GM23338 (cell line): ENCODE data around the gene STAT4. TPM values are rescaled to one million over a fixed set of nuclear protein-coding genes. Genes with fewer than 3 reads are reported as not detected.

Experiments used
- ATAC-seq: fragments of 200-7000 bp; cut with Tn5 transposase; 3 replicates; pipeline ENCODE4 v1.9.1; 2020
- DNase-seq: peaks from one replicate; pipeline ENCODE4 v3.0.0-alpha.2; 2015; ENCODE audit warnings: low spot score
- H2AFZ ChIP-seq: fragments of 200-600 bp; sonication (generic); 2 replicates; pipeline ENCODE4 v1.8.0; 2016; ENCODE audit warnings: antibody characterized with exemption, mild to moderate bottlenecking, moderate library complexity
- H3F3A ChIP-seq: fragments of 200-600 bp; sonication (generic); replicated peaks from 2 replicates; pipeline ENCODE4 v1.8.0; 2017; ENCODE audit warnings: antibody characterized with exemption, mixed run types, low read depth
- H3K27ac ChIP-seq: fragments of 200-600 bp; sonication (generic); 2 replicates; pipeline ENCODE4 v1.6.1; 2016; ENCODE audit warnings: low read depth
- H3K27me3 ChIP-seq: fragments of 200-600 bp; sonication (generic); 2 replicates; pipeline ENCODE4 v1.8.0; 2016; ENCODE audit warnings: mild to moderate bottlenecking, mixed run types, moderate library complexity; ENCODE audit not compliant: insufficient read depth
- H3K36me3 ChIP-seq: fragments of 200-600 bp; sonication (generic); 2 replicates; pipeline ENCODE4 v1.8.0; 2016; ENCODE audit warnings: mild to moderate bottlenecking; ENCODE audit not compliant: insufficient read depth
- H3K4me1 ChIP-seq: fragments of 200-600 bp; sonication (generic); 2 replicates; pipeline ENCODE4 v1.8.0; 2016; ENCODE audit warnings: mild to moderate bottlenecking, moderate library complexity; ENCODE audit not compliant: insufficient read depth
- H3K4me2 ChIP-seq: fragments of 200-600 bp; sonication (generic); 2 replicates; pipeline ENCODE4 v1.7.1; 2017; ENCODE audit warnings: mixed run types
- H3K4me3 ChIP-seq: fragments of 200-600 bp; sonication (generic); 2 replicates; pipeline ENCODE4 v1.6.1; 2016; ENCODE audit warnings: mixed run types
- H3K79me2 ChIP-seq: fragments of 200-600 bp; sonication (generic); replicated peaks from 2 replicates; pipeline ENCODE4 v1.8.0; 2017; ENCODE audit warnings: mild to moderate bottlenecking; ENCODE audit not compliant: insufficient read depth
- H3K9me2 ChIP-seq: fragments of 200-600 bp; sonication (generic); 2 replicates; pipeline ENCODE4 v1.8.0; 2017; ENCODE audit not compliant: insufficient read depth
- H4K20me1 ChIP-seq: fragments of 200-600 bp; sonication (generic); replicated peaks from 2 replicates; pipeline ENCODE4 v1.8.0; 2017; ENCODE audit warnings: mild to moderate bottlenecking; ENCODE audit not compliant: insufficient read depth
- H3K27ac Mint-ChIP-seq: 2 replicates; pipeline ENCODE4 v1.8.0; 2020; ENCODE audit warnings: inconsistent platforms, mild to moderate bottlenecking, moderate library complexity, mixed read lengths
- H3K27me3 Mint-ChIP-seq: 3 replicates; pipeline ENCODE4 v1.8.0; 2022; ENCODE audit warnings: low read depth, mild to moderate bottlenecking, moderate library complexity, mixed read lengths, inconsistent platforms; ENCODE audit not compliant: insufficient read depth, poor library complexity
- H3K36me3 Mint-ChIP-seq: 3 replicates; pipeline ENCODE4 v1.8.0; 2021; ENCODE audit warnings: low read depth, mild to moderate bottlenecking, inconsistent platforms, moderate library complexity, mixed read lengths
- H3K4me1 Mint-ChIP-seq: 3 replicates; pipeline ENCODE4 v1.8.0; 2020; ENCODE audit warnings: mild to moderate bottlenecking, inconsistent platforms, mixed read lengths
- H3K4me3 Mint-ChIP-seq: 3 replicates; pipeline ENCODE4 v1.8.0; 2021; ENCODE audit warnings: moderate library complexity, mild to moderate bottlenecking, inconsistent platforms, mixed read lengths
- H3K9me3 Mint-ChIP-seq: 3 replicates; pipeline ENCODE4 v1.8.0; 2020; ENCODE audit warnings: moderate library complexity, mild to moderate bottlenecking, inconsistent platforms, mixed read lengths
- CREB1 ChIP-seq: fragments of 250-450 bp; sonication (Bioruptor Pico); IDR thresholded peaks from 2 replicates; pipeline ENCODE4 v1.5.0; 2020; ENCODE audit warnings: low read depth, mild to moderate bottlenecking, moderate library complexity
- EZH2 ChIP-seq: fragments of 200-600 bp; sonication (generic); IDR thresholded peaks from one replicate; pipeline ENCODE4 v1.8.0; 2017; ENCODE audit warnings: antibody characterized with exemption, mild to moderate bottlenecking, low read depth; ENCODE audit not compliant: unreplicated experiment
- EZH2phosphoT487 ChIP-seq: fragments of 200-600 bp; sonication (generic); IDR thresholded peaks from one replicate; pipeline ENCODE4 v1.8.1; 2018; ENCODE audit warnings: antibody characterized with exemption; ENCODE audit not compliant: unreplicated experiment
- JUNB ChIP-seq: IDR thresholded peaks from one replicate; pipeline ENCODE4 v1.6.1; 2016; ENCODE audit warnings: antibody characterized with exemption; ENCODE audit not compliant: unreplicated experiment
- NANOG ChIP-seq: IDR thresholded peaks from 2 replicates; pipeline ENCODE4 v1.6.1; 2016; ENCODE audit warnings: antibody characterized with exemption, borderline replicate concordance
- POLR2AphosphoS5 ChIP-seq: IDR thresholded peaks from 2 replicates; pipeline ENCODE4 v1.6.1; 2016; ENCODE audit warnings: antibody characterized with exemption, low read depth
- STAT1 ChIP-seq: IDR thresholded peaks from one replicate; pipeline ENCODE4 v1.6.1; 2016; ENCODE audit warnings: antibody characterized with exemption; ENCODE audit not compliant: unreplicated experiment
- ZNF114 ChIP-seq: fragments of 250-450 bp; sonication (Bioruptor Pico); IDR thresholded peaks from 2 replicates; pipeline ENCODE4 v1.5.0; 2020; ENCODE audit warnings: mild to moderate bottlenecking, moderate library complexity
- ZNF331 ChIP-seq: fragments of 250-450 bp; sonication (Bioruptor Pico); IDR thresholded peaks from 2 replicates; pipeline ENCODE4 v1.5.0; 2020; ENCODE audit warnings: low read depth, mild to moderate bottlenecking, moderate library complexity
- polyA plus RNA-seq: library from polyadenylated mRNA; unstranded; fragments of >200 nt; fragmentation: Nextera tagmentation; extraction: Ambion mirVana; gene quantifications from 2 replicates; pipeline ENCODE4 v1.2.1, GENCODE V29; 2016
- total RNA-seq: library from RNA; depleted of rRNA; stranded (reverse); fragments of >200 nt; shearing (Covaris generic); gene quantifications from 2 replicates; pipeline ENCODE4 v1.2.3, GENCODE V29; 2014
- TF ChIP-seq, protein P1 (sequence below): fragments of 250-450 bp; sonication (Bioruptor Pico); IDR thresholded peaks from 2 replicates; pipeline ENCODE4 v1.5.0; 2020; ENCODE audit warnings: mild to moderate bottlenecking, moderate library complexity
- TF ChIP-seq, protein P2 (sequence below): IDR thresholded peaks from 2 replicates; pipeline ENCODE4 v1.6.1; 2016; ENCODE audit warnings: antibody characterized with exemption
- TF ChIP-seq, protein P3 (sequence below): IDR thresholded peaks from one replicate; pipeline ENCODE4 v1.6.1; 2018; ENCODE audit warnings: antibody characterized with exemption; ENCODE audit not compliant: unreplicated experiment
- TF ChIP-seq, protein P4 (sequence below), 2 experiments: fragments of 200-600 bp in 1 of 2; sonication (generic) in 1 of 2; conservative IDR thresholded peaks; 2 replicates each; pipeline versions ENCODE4 v1.5.1 to v1.6.1; 2016 to 2017; ENCODE audit warnings: antibody characterized with exemption in 2 of 2, low read depth in 2 of 2, mild to moderate bottlenecking in 2 of 2, moderate library complexity in 1 of 2

STAT4 gene
- total and polyA plus RNA-seq, 2 experiments from 2014 or later: 0.52 to 0.86 TPM

DNA sequence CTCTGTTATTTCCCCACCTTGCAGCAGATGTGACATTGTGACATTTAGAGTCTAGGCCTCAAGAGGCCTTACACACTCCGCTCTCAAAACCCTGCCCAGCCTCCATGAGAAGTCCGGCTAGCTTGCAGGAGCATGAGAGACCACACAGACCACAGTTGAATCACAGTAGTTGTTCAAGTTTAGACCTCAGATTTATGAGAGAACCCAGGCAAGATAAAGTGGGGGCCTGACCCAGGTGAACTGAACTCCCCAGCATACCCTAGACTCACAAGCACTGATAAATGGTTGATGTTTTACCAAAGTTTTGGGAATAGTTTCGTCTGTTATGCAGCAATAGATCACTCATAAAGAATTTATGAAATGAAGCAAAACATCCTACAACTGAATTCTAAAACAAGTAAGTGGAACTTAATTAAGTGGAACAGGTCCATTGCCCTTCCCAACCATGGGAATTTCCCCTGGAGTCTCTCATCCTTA lies 132.1 kb downstream of the STAT4 start:
- Histone ChIP-seq H2AFZ (no peak overlapping the region), H3K27ac (no peak overlapping the region), H3K4me2 (no peak overlapping the region), H3K4me3 (no peak overlapping the region), H3K36me3 (no peaks in the 10 kb centered on the region), H4K20me1 (no peaks in the 10 kb centered on the region), H3K79me2 (no peaks in the 10 kb centered on the region), H3F3A (0 out of 2 replicates have a peak, but pooled peaks cover 10% of the 10 kb centered on the region), H3K27me3 (peaks cover 34% of the 10 kb centered on the region), H3K4me1 (peaks cover 11% of the 10 kb centered on the region), H3K9me2 (no peaks in the 10 kb centered on the region; the same call in 1 of the 2 replicates)
- Mint-ChIP-seq H3K36me3 (no peaks in the 10 kb centered on the region), H3K27ac (no peak overlapping the region), H3K9me3 (no peaks in the 10 kb centered on the region), H3K4me3 (no peak overlapping the region), H3K4me1 (no peaks in the 10 kb centered on the region), H3K27me3 (peaks cover 2% of the 10 kb centered on the region)
- ATAC-seq (no peak), DNase-seq (no peak)
- TF ChIP-seq, protein P1, sequence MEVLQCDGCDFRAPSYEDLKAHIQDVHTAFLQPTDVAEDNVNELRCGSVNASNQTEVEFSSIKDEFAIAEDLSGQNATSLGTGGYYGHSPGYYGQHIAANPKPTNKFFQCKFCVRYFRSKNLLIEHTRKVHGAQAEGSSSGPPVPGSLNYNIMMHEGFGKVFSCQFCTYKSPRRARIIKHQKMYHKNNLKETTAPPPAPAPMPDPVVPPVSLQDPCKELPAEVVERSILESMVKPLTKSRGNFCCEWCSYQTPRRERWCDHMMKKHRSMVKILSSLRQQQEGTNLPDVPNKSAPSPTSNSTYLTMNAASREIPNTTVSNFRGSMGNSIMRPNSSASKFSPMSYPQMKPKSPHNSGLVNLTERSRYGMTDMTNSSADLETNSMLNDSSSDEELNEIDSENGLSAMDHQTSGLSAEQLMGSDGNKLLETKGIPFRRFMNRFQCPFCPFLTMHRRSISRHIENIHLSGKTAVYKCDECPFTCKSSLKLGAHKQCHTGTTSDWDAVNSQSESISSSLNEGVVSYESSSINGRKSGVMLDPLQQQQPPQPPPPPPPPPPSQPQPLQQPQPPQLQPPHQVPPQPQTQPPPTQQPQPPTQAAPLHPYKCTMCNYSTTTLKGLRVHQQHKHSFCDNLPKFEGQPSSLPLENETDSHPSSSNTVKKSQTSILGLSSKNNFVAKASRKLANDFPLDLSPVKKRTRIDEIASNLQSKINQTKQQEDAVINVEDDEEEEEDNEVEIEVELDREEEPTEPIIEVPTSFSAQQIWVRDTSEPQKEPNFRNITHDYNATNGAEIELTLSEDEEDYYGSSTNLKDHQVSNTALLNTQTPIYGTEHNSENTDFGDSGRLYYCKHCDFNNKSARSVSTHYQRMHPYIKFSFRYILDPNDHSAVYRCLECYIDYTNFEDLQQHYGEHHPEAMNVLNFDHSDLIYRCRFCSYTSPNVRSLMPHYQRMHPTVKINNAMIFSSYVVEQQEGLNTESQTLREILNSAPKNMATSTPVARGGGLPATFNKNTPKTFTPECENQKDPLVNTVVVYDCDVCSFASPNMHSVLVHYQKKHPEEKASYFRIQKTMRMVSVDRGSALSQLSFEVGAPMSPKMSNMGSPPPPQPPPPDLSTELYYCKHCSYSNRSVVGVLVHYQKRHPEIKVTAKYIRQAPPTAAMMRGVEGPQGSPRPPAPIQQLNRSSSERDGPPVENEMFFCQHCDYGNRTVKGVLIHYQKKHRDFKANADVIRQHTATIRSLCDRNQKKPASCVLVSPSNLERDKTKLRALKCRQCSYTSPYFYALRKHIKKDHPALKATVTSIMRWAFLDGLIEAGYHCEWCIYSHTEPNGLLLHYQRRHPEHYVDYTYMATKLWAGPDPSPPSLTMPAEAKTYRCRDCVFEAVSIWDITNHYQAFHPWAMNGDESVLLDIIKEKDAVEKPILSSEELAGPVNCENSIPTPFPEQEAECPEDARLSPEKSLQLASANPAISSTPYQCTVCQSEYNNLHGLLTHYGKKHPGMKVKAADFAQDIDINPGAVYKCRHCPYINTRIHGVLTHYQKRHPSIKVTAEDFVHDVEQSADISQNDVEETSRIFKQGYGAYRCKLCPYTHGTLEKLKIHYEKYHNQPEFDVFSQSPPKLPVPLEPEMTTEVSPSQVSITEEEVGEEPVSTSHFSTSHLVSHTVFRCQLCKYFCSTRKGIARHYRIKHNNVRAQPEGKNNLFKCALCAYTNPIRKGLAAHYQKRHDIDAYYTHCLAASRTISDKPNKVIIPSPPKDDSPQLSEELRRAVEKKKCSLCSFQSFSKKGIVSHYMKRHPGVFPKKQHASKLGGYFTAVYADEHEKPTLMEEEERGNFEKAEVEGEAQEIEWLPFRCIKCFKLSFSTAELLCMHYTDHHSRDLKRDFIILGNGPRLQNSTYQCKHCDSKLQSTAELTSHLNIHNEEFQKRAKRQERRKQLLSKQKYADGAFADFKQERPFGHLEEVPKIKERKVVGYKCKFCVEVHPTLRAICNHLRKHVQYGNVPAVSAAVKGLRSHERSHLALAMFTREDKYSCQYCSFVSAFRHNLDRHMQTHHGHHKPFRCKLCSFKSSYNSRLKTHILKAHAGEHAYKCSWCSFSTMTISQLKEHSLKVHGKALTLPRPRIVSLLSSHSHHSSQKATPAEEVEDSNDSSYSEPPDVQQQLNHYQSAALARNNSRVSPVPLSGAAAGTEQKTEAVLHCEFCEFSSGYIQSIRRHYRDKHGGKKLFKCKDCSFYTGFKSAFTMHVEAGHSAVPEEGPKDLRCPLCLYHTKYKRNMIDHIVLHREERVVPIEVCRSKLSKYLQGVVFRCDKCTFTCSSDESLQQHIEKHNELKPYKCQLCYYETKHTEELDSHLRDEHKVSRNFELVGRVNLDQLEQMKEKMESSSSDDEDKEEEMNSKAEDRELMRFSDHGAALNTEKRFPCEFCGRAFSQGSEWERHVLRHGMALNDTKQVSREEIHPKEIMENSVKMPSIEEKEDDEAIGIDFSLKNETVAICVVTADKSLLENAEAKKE (CRISPR knock-in tag): no peak
- TF ChIP-seq, protein P2, sequence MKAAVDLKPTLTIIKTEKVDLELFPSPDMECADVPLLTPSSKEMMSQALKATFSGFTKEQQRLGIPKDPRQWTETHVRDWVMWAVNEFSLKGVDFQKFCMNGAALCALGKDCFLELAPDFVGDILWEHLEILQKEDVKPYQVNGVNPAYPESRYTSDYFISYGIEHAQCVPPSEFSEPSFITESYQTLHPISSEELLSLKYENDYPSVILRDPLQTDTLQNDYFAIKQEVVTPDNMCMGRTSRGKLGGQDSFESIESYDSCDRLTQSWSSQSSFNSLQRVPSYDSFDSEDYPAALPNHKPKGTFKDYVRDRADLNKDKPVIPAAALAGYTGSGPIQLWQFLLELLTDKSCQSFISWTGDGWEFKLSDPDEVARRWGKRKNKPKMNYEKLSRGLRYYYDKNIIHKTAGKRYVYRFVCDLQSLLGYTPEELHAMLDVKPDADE: no peak
- TF ChIP-seq STAT1 (no peak), ZNF331 (CRISPR knock-in tag) (no peak), EZH2phosphoT487 (no peak), ZNF114 (CRISPR knock-in tag) (no peak), JUNB (no peak), POLR2AphosphoS5 (no peak), CREB1 (CRISPR knock-in tag) (no peak), EZH2 (no peak), NANOG (no peak)
- TF ChIP-seq, protein P3, sequence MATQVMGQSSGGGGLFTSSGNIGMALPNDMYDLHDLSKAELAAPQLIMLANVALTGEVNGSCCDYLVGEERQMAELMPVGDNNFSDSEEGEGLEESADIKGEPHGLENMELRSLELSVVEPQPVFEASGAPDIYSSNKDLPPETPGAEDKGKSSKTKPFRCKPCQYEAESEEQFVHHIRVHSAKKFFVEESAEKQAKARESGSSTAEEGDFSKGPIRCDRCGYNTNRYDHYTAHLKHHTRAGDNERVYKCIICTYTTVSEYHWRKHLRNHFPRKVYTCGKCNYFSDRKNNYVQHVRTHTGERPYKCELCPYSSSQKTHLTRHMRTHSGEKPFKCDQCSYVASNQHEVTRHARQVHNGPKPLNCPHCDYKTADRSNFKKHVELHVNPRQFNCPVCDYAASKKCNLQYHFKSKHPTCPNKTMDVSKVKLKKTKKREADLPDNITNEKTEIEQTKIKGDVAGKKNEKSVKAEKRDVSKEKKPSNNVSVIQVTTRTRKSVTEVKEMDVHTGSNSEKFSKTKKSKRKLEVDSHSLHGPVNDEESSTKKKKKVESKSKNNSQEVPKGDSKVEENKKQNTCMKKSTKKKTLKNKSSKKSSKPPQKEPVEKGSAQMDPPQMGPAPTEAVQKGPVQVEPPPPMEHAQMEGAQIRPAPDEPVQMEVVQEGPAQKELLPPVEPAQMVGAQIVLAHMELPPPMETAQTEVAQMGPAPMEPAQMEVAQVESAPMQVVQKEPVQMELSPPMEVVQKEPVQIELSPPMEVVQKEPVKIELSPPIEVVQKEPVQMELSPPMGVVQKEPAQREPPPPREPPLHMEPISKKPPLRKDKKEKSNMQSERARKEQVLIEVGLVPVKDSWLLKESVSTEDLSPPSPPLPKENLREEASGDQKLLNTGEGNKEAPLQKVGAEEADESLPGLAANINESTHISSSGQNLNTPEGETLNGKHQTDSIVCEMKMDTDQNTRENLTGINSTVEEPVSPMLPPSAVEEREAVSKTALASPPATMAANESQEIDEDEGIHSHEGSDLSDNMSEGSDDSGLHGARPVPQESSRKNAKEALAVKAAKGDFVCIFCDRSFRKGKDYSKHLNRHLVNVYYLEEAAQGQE: no peak
- TF ChIP-seq, protein P4, sequence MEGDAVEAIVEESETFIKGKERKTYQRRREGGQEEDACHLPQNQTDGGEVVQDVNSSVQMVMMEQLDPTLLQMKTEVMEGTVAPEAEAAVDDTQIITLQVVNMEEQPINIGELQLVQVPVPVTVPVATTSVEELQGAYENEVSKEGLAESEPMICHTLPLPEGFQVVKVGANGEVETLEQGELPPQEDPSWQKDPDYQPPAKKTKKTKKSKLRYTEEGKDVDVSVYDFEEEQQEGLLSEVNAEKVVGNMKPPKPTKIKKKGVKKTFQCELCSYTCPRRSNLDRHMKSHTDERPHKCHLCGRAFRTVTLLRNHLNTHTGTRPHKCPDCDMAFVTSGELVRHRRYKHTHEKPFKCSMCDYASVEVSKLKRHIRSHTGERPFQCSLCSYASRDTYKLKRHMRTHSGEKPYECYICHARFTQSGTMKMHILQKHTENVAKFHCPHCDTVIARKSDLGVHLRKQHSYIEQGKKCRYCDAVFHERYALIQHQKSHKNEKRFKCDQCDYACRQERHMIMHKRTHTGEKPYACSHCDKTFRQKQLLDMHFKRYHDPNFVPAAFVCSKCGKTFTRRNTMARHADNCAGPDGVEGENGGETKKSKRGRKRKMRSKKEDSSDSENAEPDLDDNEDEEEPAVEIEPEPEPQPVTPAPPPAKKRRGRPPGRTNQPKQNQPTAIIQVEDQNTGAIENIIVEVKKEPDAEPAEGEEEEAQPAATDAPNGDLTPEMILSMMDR (conservative IDR thresholded peaks at IDR 0.05; ENCODE audit: low read depth in 2 of 2): no peak
